Mucosa of descending colon (tissue), 3 donors: ENCODE results near the gene MGAT3. TPM values are rescaled to one million over a fixed set of nuclear protein-coding genes. Genes with fewer than 3 reads are reported as not detected.

Source experiments
- ATAC-seq: fragments of 200-7000 bp; cut with Tn5 transposase; one replicate; pipeline ENCODE4 v1.9.1; 2020; ENCODE audit warnings: mild to moderate bottlenecking, moderate library complexity
- DNase-seq, 3 donors: peaks; one replicate each; pipeline ENCODE4 v3.0.0-alpha.2; 2020
- H3K36me3 ChIP-seq: fragments of 200-600 bp; one replicate; pipeline ENCODE4 v1.8.0; 2021; ENCODE audit warnings: low read depth, mild to moderate bottlenecking
- H3K4me1 ChIP-seq: fragments of 200-600 bp; one replicate; pipeline ENCODE4 v1.8.0; 2021; ENCODE audit warnings: low read depth, mild to moderate bottlenecking
- H3K4me3 ChIP-seq: fragments of 200-600 bp; one replicate; pipeline ENCODE4 v1.8.0; 2021; ENCODE audit warnings: mild to moderate bottlenecking
- H3K9me3 ChIP-seq: fragments of 200-600 bp; one replicate; pipeline ENCODE4 v1.8.0; 2021; ENCODE audit warnings: mild to moderate bottlenecking
- intact Hi-C, 2 donors: fragments of 100-400 bp; cut with DNase I in 1 of 2; cut with micrococcal nuclease in 1 of 2; formaldehyde crosslinking; loops; one replicate each; pipeline versions ENCODE4 v1.11.0 to v1.11.1; 2022; cut with DNase I, micrococcal nuclease
- total RNA-seq, 3 donors: library from RNA; stranded (reverse); fragmentation: NEBNext Ultra II Directional in 2 of 3; extraction: Animal tissue kit (Norgen Biotek cat#: 25700) in 2 of 3; gene quantifications; one replicate each; pipeline versions ENCODE4 v1.2.1 to v1.2.4, GENCODE V29; 2021 to 2023
- TF ChIP-seq, protein P1 (sequence below): fragments of 200-600 bp; IDR thresholded peaks from one replicate; pipeline ENCODE4 v1.8.0; 2022; ENCODE audit warnings: antibody characterized with exemption, mild to moderate bottlenecking
- donor health status: DM: no; HTN: no; CAD: no; lungs with moderate emphysema.
- donor health status: DM: no; HTN: no; CAD: no.
- donor health status: DM: no; HTN: yes; CAD: no.

The MGAT3 gene
- total RNA-seq, 3 donors from 2014 or later = 5.1 to 8.5 (median 6.5) TPM

DNA sequence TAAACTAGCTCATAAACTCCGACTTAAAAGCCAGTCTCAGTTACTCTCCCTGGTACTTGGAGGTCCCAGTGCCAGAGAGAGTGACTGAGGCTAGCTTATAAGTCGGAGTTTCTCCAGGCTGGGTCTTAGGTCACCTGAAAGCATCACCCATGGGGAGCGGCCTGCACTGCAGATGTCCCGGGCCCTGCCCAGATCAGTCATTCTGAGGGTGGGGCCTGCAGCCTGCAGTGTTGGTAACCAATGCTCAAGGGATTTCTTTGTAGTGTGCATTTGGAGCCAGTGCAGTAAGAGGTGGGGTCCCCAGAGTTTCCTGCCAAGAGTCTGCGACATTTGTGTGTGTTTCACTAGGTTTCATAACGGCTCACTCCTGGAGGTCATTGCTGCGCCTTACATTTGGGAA, 42.4 kb upstream of the MGAT3 start:
- Histone ChIP-seq H3K4me3 (no peak overlapping the region), H3K9me3 (no peaks in the 10 kb centered on the region), H3K4me1 (no peaks in the 10 kb centered on the region), H3K36me3 (no peaks in the 10 kb centered on the region)
- TF ChIP-seq, protein P1, sequence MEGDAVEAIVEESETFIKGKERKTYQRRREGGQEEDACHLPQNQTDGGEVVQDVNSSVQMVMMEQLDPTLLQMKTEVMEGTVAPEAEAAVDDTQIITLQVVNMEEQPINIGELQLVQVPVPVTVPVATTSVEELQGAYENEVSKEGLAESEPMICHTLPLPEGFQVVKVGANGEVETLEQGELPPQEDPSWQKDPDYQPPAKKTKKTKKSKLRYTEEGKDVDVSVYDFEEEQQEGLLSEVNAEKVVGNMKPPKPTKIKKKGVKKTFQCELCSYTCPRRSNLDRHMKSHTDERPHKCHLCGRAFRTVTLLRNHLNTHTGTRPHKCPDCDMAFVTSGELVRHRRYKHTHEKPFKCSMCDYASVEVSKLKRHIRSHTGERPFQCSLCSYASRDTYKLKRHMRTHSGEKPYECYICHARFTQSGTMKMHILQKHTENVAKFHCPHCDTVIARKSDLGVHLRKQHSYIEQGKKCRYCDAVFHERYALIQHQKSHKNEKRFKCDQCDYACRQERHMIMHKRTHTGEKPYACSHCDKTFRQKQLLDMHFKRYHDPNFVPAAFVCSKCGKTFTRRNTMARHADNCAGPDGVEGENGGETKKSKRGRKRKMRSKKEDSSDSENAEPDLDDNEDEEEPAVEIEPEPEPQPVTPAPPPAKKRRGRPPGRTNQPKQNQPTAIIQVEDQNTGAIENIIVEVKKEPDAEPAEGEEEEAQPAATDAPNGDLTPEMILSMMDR = no peak
- peak; percentile 84 for ATAC-seq
- DNase-seq = peak in 1 of 3 donors; percentile 44
- intact Hi-C loops = no loop called here

DNA sequence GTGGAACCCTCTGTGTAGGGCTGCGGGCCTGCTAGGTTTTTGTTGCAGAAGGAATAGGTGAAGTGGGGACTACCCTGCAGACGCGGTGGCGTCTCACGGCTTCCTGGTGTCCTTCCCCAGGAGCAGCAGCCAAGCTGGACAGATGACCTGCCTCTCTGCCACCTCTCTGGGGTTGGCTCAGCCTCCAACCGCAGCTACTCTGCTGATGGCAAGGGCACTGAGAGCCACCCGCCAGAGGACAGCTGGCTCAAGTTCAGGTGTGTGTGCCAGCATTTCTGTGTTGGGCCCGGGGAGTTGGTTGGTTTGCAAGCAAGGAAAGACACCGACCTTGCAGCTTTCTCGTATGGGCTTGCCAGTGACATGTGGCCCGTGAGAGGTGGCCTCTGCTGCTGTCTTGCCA, 41.9 kb upstream of the MGAT3 start:
- peak; percentile 7 for ATAC-seq
- Histone ChIP-seq H3K36me3 (no peaks in the 10 kb centered on the region), H3K9me3 (no peaks in the 10 kb centered on the region), H3K4me3 (no peak overlapping the region), H3K4me1 (no peaks in the 10 kb centered on the region)
- TF ChIP-seq, protein P1 = no peak
- peak in 2 of 3 donors; percentile 17 to 44 for DNase-seq
- intact Hi-C loops = no loop called here

DNA sequence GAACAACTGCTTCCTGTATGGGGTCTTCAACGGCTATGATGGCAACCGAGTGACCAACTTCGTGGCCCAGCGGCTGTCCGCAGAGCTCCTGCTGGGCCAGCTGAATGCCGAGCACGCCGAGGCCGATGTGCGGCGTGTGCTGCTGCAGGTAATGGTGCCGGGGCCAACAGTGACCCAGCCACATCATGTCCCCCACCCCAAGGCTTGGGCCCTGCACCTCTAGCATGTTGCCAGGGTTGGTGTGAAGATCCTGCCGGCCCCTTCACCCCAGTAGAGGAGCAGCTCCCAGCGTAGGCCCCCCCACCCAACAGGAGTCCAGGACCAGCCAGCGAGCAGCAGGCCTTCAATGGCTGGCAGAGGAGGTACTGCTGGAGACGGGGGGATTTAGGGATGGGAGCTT, 41.3 kb upstream of the MGAT3 start:
- Histone ChIP-seq H3K4me1 (no peaks in the 10 kb centered on the region), H3K36me3 (no peaks in the 10 kb centered on the region), H3K9me3 (no peaks in the 10 kb centered on the region), H3K4me3 (no peak overlapping the region)
- peak in 1 of 3 donors; percentile 27 for DNase-seq
- no peak for ATAC-seq
- intact Hi-C loops = no loop called here
- TF ChIP-seq, protein P1 = no peak

DNA sequence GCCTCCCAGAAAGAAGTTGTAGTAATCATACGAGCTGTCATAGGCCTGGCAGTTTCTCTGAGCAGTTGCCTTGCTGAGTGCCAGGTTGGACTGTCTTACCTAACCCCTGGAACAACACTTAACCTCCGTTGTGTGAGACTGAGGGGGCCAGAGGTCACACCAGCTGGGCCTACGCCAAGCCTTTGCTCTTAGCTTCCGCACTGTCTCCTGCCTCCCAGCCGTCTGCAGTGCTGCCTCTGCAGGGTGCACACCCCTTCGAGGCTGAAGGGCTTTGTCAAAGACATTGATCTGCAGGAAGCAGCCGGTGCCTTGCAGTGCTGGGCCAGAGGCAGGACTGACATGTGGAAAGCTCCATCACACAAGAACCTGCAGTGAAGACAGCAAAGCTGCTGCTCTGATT, 40.5 kb upstream of the MGAT3 start:
- ATAC-seq = no peak
- no peaks in the 10 kb centered on the region for H3K4me1 ChIP-seq
- TF ChIP-seq, protein P1 = no peak
- DNase-seq = peak in 1 of 3 donors; percentile 21
- no peak overlapping the region for H3K4me3 ChIP-seq
- intact Hi-C loops = no loop called here
- no peaks in the 10 kb centered on the region for H3K36me3 ChIP-seq
- no peaks in the 10 kb centered on the region for H3K9me3 ChIP-seq

DNA sequence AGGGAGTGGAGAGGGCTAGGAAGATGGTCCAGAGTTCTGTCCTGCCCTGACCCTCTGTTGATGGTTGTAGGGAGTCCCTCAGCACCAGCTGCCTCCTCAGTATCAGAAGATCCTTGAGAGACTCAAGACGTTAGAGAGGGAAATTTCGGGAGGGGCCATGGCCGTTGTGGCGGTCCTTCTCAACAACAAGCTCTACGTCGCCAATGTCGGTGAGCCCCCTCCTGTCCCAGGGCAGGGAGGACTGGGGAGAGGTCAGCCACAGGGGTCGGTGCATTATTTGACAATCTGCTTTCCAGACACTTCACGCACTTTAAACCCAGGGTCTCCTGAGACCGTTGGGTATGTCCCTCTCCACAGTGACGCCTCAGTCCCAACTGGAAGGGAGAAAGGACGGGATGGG, 39.2 kb upstream of the MGAT3 start:
- DNase-seq (peak in 1 of 3 donors; percentile 28), ATAC-seq (no peak)
- TF ChIP-seq, protein P1 = no peak
- intact Hi-C loops = no loop called here
- Histone ChIP-seq H3K9me3 (no peaks in the 10 kb centered on the region), H3K4me3 (no peak overlapping the region), H3K4me1 (no peaks in the 10 kb centered on the region), H3K36me3 (peaks cover 3% of the 10 kb centered on the region)

DNA sequence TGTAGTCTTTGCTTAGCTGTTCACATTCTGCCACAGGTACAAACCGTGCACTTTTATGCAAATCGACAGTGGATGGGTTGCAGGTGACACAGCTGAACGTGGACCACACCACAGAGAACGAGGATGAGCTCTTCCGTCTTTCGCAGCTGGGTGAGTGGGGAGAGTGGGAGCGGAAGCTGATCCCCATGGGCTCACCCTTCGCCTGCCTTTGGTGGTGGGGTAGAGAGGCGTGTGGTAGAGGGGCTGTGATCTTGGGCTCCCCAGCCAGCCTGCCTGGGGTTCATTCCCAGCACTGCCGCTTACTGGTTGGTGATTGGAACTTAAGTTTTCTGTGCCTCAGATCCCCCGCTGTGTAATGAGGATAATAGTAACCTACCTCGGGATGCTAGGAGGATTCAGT, 38.1 kb upstream of the MGAT3 start:
- intact Hi-C loops = no loop called here
- Histone ChIP-seq H3K4me3 (no peak overlapping the region), H3K9me3 (no peaks in the 10 kb centered on the region), H3K4me1 (no peaks in the 10 kb centered on the region), H3K36me3 (peaks cover 3% of the 10 kb centered on the region)
- DNase-seq = peak in 1 of 3 donors; percentile 25
- TF ChIP-seq, protein P1 = no peak
- no peak for ATAC-seq
